K562 (cell line): ENCODE results near the gene MYPN. TPM values are rescaled to one million over a fixed set of nuclear protein-coding genes. Genes with fewer than 3 reads are reported as not detected.

Source experiments
- ATF1 ChIP-seq, 2 experiments: fragments of 450-650 bp in 1 of 2; IDR thresholded peaks; 2 replicates each; pipeline ENCODE4 v1.6.1; 2016; ENCODE audit warnings: missing compliant biosample characterization in 1 of 2, missing genetic modification characterization in 1 of 2
- CBX3 ChIP-seq, 2 experiments: IDR thresholded peaks; 1 replicate in 1 of 2; 2 replicates in 1 of 2; pipeline ENCODE4 v1.6.1; 2012; ENCODE audit warnings: inconsistent platforms in 2 of 2, low read length in 2 of 2, borderline replicate concordance in 1 of 2, control low read depth in 1 of 2
- ELF1 ChIP-seq: fragments of 200-800 bp; sonication (Bioruptor generic); IDR thresholded peaks from 2 replicates; pipeline ENCODE4 v1.6.1; 2016; ENCODE audit warnings: missing genetic modification characterization, missing compliant biosample characterization
- ERF ChIP-seq: fragments of 450-650 bp; formaldehyde crosslinking; IDR thresholded peaks from 2 replicates; pipeline ENCODE4 v1.4.0; 2020; ENCODE audit warnings: mild to moderate bottlenecking, mixed read lengths
- GTF2F1 ChIP-seq: IDR thresholded peaks from 2 replicates; pipeline ENCODE4 v1.6.1; 2011; ENCODE audit warnings: low read depth, low read length, improper control_type of control experiment
- HDAC8 ChIP-seq: fragments of 450-650 bp; IDR thresholded peaks from 2 replicates; pipeline ENCODE4 v1.6.1; 2016; ENCODE audit warnings: mild to moderate bottlenecking, missing genetic modification characterization, moderate library complexity, missing compliant biosample characterization
- MITF ChIP-seq: IDR thresholded peaks from 2 replicates; pipeline ENCODE4 v1.6.1; 2014; ENCODE audit warnings: antibody characterized with exemption
- NBN ChIP-seq: fragments of 450-650 bp; IDR thresholded peaks from 2 replicates; pipeline ENCODE4 v1.6.1; 2016; ENCODE audit warnings: low read depth, mild to moderate bottlenecking
- POLR2AphosphoS2 ChIP-seq: IDR thresholded peaks from 2 replicates; pipeline ENCODE4 v1.6.1; 2012; ENCODE audit warnings: low read length, improper control_type of control experiment
- RFX1 ChIP-seq: fragments of 450-650 bp; IDR thresholded peaks from 2 replicates; pipeline ENCODE4 v1.6.1; 2016; ENCODE audit warnings: mild to moderate bottlenecking, moderate library complexity
- SMARCA4 ChIP-seq: fragments of 450-650 bp; IDR thresholded peaks from 2 replicates; pipeline ENCODE4 v1.6.1; 2016
- SREBF1 ChIP-seq: fragments of 150-350 bp; IDR thresholded peaks from 2 replicates; pipeline ENCODE4 v1.6.1; 2014; ENCODE audit warnings: antibody characterized with exemption, low read depth, low read length, borderline replicate concordance
- STAG1 ChIP-seq: sonication (generic); formaldehyde crosslinking; IDR thresholded peaks from 2 replicates; pipeline ENCODE4 v1.5.0; 2020; ENCODE audit warnings: missing genetic modification reagents, borderline replicate concordance
- TFAM ChIP-seq: fragments of 250-450 bp; sonication (Bioruptor Pico); conservative IDR thresholded peaks from 2 replicates; pipeline ENCODE4 v1.5.0; 2021; ENCODE audit warnings: mild to moderate bottlenecking, moderate library complexity
- ZNF184 ChIP-seq: sonication (generic); formaldehyde crosslinking; IDR thresholded peaks from 2 replicates; pipeline ENCODE4 v1.5.0; 2020; ENCODE audit warnings: missing genetic modification reagents
- ZNF217 ChIP-seq: sonication (generic); formaldehyde crosslinking; IDR thresholded peaks from 2 replicates; pipeline ENCODE4 v1.8.0; 2022; ENCODE audit warnings: mild to moderate bottlenecking, missing genetic modification reagents
- ZNF354B ChIP-seq: fragments of 250-450 bp; sonication (Bioruptor Pico); IDR thresholded peaks from 2 replicates; pipeline ENCODE4 v1.4.0; 2020
- ZNF431 ChIP-seq: sonication (generic); formaldehyde crosslinking; IDR thresholded peaks from 2 replicates; pipeline ENCODE4 v1.8.0; 2022; ENCODE audit warnings: mild to moderate bottlenecking, missing genetic modification reagents
- ZNF695 ChIP-seq: fragments of 450-650 bp; formaldehyde crosslinking; IDR thresholded peaks from 2 replicates; pipeline ENCODE4 v1.4.0; 2020; ENCODE audit warnings: mild to moderate bottlenecking, moderate library complexity
- polyA plus RNA-seq, 8 experiments: library from polyadenylated mRNA; depleted of rRNA in 4 of 8; stranded (reverse) in 5 of 8; unstranded in 3 of 8; fragments of >200 nt; fragmentation: Nextera tagmentation in 2 of 8; fragmentation: Illumina TruSeq in 1 of 8; extraction: Ambion mirVana in 2 of 8; extraction: Trizol in 1 of 8; gene quantifications; 2 replicates each; pipeline versions ENCODE4 v1.2.1 to v1.2.3, GENCODE V29; 2011 to 2014; ENCODE audit warnings: inconsistent platforms in 1 of 8, missing spikeins in 1 of 8
- total RNA-seq, 7 experiments: library from RNA; depleted of rRNA in 6 of 7; stranded (reverse); fragments of >200 nt in 6 of 7; fragmentation: Illumina TruSeq in 2 of 7; extraction: Trizol in 2 of 7; gene quantifications; 2 replicates each; pipeline versions ENCODE4 v1.2.1 to v1.2.3, GENCODE V29; 2011 to 2021; ENCODE audit warnings: low replicate concordance in 1 of 7
- TF ChIP-seq, protein P1 (sequence below): fragments of 450-650 bp; IDR thresholded peaks from 2 replicates; pipeline ENCODE4 v1.6.1; 2018; ENCODE audit not compliant: partially characterized antibody
- TF ChIP-seq, protein P2 (sequence below): IDR thresholded peaks from 3 replicates; pipeline ENCODE4 v1.6.1; 2011; ENCODE audit warnings: borderline replicate concordance, mild to moderate bottlenecking, moderate library complexity; ENCODE audit not compliant: insufficient read length; ENCODE audit errors: extremely low read depth

The MYPN gene
- total and polyA plus RNA-seq, 9 of the 15 experiments (the other 6 are each of a cell fraction or from before 2014, with no cell fraction given), result not detected

GRCh38 chr10:68074775-68075549 is 34.3 kb upstream of the MYPN start, which contains the start of gene HERC4 (continued):
- TF ChIP-seq, protein P1, sequence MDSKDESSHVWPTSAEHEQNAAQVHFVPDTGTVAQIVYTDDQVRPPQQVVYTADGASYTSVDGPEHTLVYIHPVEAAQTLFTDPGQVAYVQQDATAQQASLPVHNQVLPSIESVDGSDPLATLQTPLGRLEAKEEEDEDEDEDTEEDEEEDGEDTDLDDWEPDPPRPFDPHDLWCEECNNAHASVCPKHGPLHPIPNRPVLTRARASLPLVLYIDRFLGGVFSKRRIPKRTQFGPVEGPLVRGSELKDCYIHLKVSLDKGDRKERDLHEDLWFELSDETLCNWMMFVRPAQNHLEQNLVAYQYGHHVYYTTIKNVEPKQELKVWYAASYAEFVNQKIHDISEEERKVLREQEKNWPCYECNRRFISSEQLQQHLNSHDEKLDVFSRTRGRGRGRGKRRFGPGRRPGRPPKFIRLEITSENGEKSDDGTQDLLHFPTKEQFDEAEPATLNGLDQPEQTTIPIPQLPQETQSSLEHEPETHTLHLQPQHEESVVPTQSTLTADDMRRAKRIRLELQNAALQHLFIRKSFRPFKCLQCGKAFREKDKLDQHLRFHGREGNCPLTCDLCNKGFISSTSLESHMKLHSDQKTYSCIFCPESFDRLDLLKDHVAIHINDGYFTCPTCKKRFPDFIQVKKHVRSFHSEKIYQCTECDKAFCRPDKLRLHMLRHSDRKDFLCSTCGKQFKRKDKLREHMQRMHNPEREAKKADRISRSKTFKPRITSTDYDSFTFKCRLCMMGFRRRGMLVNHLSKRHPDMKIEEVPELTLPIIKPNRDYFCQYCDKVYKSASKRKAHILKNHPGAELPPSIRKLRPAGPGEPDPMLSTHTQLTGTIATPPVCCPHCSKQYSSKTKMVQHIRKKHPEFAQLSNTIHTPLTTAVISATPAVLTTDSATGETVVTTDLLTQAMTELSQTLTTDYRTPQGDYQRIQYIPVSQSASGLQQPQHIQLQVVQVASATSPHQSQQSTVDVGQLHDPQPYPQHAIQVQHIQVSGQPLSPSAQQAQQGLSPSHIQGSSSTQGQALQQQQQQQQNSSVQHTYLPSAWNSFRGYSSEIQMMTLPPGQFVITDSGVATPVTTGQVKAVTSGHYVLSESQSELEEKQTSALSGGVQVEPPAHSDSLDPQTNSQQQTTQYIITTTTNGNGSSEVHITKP, result peak; percentile 98
- no peak for TF ChIP-seq SMARCA4
- no peak for TF ChIP-seq ATF1 (CRISPR knock-in tag; IDR thresholded peaks at IDR 0.05)
- peak; percentile 78 for TF ChIP-seq ATF1 (tag; IDR thresholded peaks at IDR 0.05)
- TF ChIP-seq TFAM, result no peak
- TF ChIP-seq ZNF695 (CRISPR knock-in tag), result no peak
- 0 out of 2 replicates have a peak, but pooled peaks have one; percentile 32 for TF ChIP-seq ZNF184 (CRISPR knock-in tag)
- TF ChIP-seq CBX3 (IDR thresholded peaks at IDR 0.05; ENCODE audit: borderline replicate concordance in 1 of 2, low read length in 2 of 2), result no peak
- TF ChIP-seq ZNF217 (CRISPR knock-in tag), result no peak
- TF ChIP-seq GTF2F1, result no peak
- no peak for TF ChIP-seq STAG1 (CRISPR knock-in tag)
- no peak for TF ChIP-seq ERF (CRISPR knock-in tag)
- TF ChIP-seq NBN, result peak; percentile 57
- TF ChIP-seq MITF, result no peak
- TF ChIP-seq RFX1, result no peak
- TF ChIP-seq ZNF431, result no peak
- TF ChIP-seq ZNF354B (CRISPR knock-in tag), result no peak
- TF ChIP-seq SREBF1, result 0 out of 2 replicates have a peak, but pooled peaks have one; percentile 15
- TF ChIP-seq, protein P2, sequence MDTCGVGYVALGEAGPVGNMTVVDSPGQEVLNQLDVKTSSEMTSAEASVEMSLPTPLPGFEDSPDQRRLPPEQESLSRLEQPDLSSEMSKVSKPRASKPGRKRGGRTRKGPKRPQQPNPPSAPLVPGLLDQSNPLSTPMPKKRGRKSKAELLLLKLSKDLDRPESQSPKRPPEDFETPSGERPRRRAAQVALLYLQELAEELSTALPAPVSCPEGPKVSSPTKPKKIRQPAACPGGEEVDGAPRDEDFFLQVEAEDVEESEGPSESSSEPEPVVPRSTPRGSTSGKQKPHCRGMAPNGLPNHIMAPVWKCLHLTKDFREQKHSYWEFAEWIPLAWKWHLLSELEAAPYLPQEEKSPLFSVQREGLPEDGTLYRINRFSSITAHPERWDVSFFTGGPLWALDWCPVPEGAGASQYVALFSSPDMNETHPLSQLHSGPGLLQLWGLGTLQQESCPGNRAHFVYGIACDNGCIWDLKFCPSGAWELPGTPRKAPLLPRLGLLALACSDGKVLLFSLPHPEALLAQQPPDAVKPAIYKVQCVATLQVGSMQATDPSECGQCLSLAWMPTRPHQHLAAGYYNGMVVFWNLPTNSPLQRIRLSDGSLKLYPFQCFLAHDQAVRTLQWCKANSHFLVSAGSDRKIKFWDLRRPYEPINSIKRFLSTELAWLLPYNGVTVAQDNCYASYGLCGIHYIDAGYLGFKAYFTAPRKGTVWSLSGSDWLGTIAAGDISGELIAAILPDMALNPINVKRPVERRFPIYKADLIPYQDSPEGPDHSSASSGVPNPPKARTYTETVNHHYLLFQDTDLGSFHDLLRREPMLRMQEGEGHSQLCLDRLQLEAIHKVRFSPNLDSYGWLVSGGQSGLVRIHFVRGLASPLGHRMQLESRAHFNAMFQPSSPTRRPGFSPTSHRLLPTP, result no peak
- TF ChIP-seq HDAC8 (tag), result peak; percentile 82; the same call in 1 of the 2 replicates
- peak; percentile 90 for TF ChIP-seq ELF1
- no peak for TF ChIP-seq POLR2AphosphoS2
